A549 (cell line): ENCODE data around the gene KLHL8.

Experiments
- CBX2 ChIP-seq: fragments of 200-600 bp; sonication (generic); IDR thresholded peaks from 2 replicates; pipeline ENCODE4 v1.6.1; 2016; ENCODE audit warnings: low read depth, mild to moderate bottlenecking, borderline replicate concordance
- CEBPB ChIP-seq, 2 experiments: fragments of >200 bp in 1 of 2; sonication (Bioruptor Twin) in 1 of 2; formaldehyde crosslinking in 1 of 2; IDR thresholded peaks; 2 replicates each; pipeline ENCODE4 v1.6.1; 2012 to 2016
- CHD2 ChIP-seq: fragments of 150-350 bp; IDR thresholded peaks from 2 replicates; pipeline ENCODE4 v1.6.1; 2014; ENCODE audit warnings: low read length; ENCODE audit not compliant: partially characterized antibody
- EP300 ChIP-seq, 2 experiments: fragments of >200 bp; sonication (Bioruptor Twin); formaldehyde crosslinking; IDR thresholded peaks; 2 replicates in 1 of 2; 3 replicates in 1 of 2; pipeline ENCODE4 v1.6.1; 2016 to 2017
- JUN ChIP-seq, 2 experiments: fragments of >200 bp; sonication (Bioruptor Twin); formaldehyde crosslinking; IDR thresholded peaks; 2 replicates in 1 of 2; 3 replicates in 1 of 2; pipeline ENCODE4 v1.6.1; 2016 to 2017
- MAFK ChIP-seq: fragments of 450-650 bp; IDR thresholded peaks from 2 replicates; pipeline ENCODE4 v1.6.1; 2014; ENCODE audit not compliant: partially characterized antibody
- POLR2A ChIP-seq: IDR thresholded peaks from 2 replicates; pipeline ENCODE4 v1.6.1; 2012; ENCODE audit warnings: mild to moderate bottlenecking, low read length
- RAD21 ChIP-seq, 2 experiments: fragments of >200 bp in 1 of 2; sonication (Bioruptor Twin) in 1 of 2; formaldehyde crosslinking in 1 of 2; IDR thresholded peaks in 1 of 2; conservative IDR thresholded peaks in 1 of 2; 2 replicates in 1 of 2; 3 replicates in 1 of 2; pipeline ENCODE4 v1.6.1; 2012 to 2018; ENCODE audit warnings: inconsistent platforms in 1 of 2
- RARB ChIP-seq: fragments of 250-450 bp; sonication (Bioruptor Pico); IDR thresholded peaks from 2 replicates; pipeline ENCODE4 v1.8.0; 2021; ENCODE audit warnings: mild to moderate bottlenecking, moderate library complexity
- RNF2 ChIP-seq: fragments of 200-600 bp; sonication (generic); IDR thresholded peaks from 2 replicates; pipeline ENCODE4 v1.6.1; 2016; ENCODE audit warnings: low read depth, mild to moderate bottlenecking, antibody characterized with exemption, moderate library complexity, borderline replicate concordance
- TF ChIP-seq, protein P1 (sequence below): fragments of >200 bp; sonication (Bioruptor Twin); formaldehyde crosslinking; IDR thresholded peaks from 3 replicates; pipeline ENCODE4 v1.5.1; 2016
- TF ChIP-seq, protein P2 (sequence below): IDR thresholded peaks from 2 replicates; pipeline ENCODE4 v1.6.1; 2012
- TF ChIP-seq, protein P3 (sequence below): IDR thresholded peaks from 2 replicates; pipeline ENCODE4 v1.6.1; 2012; ENCODE audit warnings: low read depth, borderline replicate concordance

DNA sequence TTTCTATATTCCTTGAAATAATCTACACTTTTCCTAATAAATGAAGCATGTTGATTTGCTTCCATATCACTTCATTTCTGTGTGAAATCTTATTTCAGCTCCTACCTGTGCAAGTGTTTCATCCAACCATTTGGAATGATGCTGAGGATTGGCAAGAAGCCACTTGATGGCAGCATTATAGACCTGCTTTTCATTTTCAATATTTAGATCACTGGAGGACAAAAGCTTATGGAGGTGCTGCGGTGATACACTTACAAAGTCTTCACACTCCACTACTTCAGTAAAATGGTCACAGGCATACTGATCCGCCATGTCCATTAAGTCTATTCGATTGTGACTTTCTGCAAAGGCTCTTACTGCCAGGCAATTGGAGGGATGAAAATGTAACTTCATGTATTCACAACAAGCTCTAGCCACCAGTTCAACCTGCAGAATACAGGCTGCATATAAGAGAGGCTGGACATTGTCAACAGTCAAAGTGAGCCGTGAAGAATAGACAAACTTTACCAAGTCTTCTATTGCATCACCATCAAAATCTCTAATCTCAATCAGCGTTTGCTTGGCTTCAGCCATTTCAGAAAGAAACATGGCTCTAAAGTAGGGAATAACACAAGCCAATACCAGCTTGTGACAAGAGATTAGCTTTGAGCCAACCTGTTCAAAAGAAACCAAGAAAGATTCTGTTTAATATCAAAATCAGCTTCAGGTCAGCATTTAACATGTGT, 35.1 kb downstream of the KLHL8 start:
- TF ChIP-seq EP300 (IDR thresholded peaks at IDR 0.05), result no peak
- no peak for TF ChIP-seq CEBPB (IDR thresholded peaks at IDR 0.05)
- no peak for TF ChIP-seq POLR2A
- TF ChIP-seq, protein P1, sequence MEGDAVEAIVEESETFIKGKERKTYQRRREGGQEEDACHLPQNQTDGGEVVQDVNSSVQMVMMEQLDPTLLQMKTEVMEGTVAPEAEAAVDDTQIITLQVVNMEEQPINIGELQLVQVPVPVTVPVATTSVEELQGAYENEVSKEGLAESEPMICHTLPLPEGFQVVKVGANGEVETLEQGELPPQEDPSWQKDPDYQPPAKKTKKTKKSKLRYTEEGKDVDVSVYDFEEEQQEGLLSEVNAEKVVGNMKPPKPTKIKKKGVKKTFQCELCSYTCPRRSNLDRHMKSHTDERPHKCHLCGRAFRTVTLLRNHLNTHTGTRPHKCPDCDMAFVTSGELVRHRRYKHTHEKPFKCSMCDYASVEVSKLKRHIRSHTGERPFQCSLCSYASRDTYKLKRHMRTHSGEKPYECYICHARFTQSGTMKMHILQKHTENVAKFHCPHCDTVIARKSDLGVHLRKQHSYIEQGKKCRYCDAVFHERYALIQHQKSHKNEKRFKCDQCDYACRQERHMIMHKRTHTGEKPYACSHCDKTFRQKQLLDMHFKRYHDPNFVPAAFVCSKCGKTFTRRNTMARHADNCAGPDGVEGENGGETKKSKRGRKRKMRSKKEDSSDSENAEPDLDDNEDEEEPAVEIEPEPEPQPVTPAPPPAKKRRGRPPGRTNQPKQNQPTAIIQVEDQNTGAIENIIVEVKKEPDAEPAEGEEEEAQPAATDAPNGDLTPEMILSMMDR, result no peak
- no peak for TF ChIP-seq MAFK
- no peak for TF ChIP-seq RARB
- no peak for TF ChIP-seq CBX2
- no peak for TF ChIP-seq CHD2
- TF ChIP-seq, protein P2, sequence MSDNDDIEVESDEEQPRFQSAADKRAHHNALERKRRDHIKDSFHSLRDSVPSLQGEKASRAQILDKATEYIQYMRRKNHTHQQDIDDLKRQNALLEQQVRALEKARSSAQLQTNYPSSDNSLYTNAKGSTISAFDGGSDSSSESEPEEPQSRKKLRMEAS, result no peak
- TF ChIP-seq RAD21 (conservative IDR thresholded peaks at IDR 0.05 in 1 of 2, IDR thresholded peaks at IDR 0.05 in 1 of 2), result no peak
- no peak for TF ChIP-seq JUN (IDR thresholded peaks at IDR 0.05)
- TF ChIP-seq RNF2, result no peak
- TF ChIP-seq, protein P3, sequence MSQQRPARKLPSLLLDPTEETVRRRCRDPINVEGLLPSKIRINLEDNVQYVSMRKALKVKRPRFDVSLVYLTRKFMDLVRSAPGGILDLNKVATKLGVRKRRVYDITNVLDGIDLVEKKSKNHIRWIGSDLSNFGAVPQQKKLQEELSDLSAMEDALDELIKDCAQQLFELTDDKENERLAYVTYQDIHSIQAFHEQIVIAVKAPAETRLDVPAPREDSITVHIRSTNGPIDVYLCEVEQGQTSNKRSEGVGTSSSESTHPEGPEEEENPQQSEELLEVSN, result no peak
